DMS 273 (cell line): ENCODE data around the gene ELOVL6.
"Not testable (repeated sequence)": the region's sequence is repeated elsewhere in the genome, so short reads cannot be mapped to it uniquely, and the experiment has no call there.

ENCODE experiments used
- DNase-seq: peaks from one replicate; lab custom pipeline; 2025; ENCODE audit not compliant: unreplicated experiment; lab: John Stamatoyannopoulos, UW

Gene ELOVL6

DNA sequence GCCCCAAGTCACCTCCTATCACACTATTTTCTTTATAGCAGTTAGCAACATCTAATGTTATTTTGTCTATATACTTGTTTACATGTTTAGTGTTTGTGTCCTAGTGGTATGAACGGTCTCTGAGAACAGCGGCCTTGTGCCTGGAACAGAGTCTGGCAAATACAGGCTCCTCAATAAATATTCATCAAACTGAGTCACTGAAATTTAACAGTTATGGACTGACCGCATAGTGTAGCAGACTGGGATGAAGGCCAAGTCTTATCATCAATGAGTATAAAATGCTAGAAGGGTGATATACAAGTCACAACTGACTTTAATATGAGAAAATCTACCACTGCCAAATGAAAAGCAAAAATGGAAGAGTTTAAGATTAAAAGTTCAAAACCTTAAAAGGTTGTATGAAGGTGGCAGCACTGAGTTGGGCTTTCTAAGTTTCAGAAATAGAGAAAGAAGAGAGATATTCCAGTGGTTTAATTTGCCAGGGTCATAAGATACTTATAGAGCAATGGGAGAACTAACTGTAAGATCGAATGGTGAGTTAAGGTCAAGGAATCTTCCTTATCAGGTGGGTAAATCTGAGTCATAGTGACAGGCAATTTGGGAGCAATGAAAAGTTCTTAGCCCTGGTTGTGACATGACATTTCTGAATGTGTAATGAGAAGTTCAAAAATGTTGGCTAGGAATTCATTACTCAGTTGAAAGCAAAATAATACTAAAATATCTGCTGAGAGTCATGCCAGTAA lies 34.9 kb downstream of the ELOVL6 start:
- DNase-seq = no peak

DNA sequence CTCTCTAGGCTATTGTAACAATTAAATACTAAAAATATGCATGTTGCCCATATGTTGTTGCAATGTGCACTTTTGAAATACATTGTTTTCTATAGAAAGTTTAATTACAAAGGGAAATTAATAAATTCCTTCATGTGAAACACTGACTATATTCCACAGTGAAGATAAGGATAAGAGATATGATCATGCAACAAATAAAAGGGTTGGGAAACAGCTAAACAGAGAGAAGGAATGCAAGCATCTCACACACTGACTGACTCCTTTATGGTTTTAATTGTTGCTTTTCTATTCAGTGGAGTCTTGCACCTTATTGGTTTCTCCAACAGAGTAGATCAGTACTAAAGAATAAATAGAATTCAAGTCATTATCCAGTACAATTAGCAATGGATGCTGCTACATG lies 37.8 kb downstream of the ELOVL6 start:
- no peak for DNase-seq

DNA sequence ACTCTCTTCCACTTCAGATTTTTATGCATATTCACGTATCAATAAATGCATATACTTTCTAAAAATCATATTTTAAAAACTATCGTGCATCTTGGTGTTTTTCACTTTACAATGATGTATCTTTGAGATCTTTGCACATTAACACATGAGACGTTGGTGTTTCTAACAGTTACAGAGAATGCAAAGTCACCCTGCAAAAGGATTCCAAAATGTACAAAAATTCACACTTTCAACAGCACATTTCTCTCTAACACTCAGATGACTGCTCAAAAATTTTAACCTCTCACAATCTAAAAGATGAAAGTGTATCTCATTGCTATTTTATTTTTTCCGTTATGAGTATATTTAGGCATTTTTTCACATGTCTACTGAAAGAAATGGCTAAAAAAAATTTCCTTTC lies 38.9 kb downstream of the ELOVL6 start:
- DNase-seq = no peak

DNA sequence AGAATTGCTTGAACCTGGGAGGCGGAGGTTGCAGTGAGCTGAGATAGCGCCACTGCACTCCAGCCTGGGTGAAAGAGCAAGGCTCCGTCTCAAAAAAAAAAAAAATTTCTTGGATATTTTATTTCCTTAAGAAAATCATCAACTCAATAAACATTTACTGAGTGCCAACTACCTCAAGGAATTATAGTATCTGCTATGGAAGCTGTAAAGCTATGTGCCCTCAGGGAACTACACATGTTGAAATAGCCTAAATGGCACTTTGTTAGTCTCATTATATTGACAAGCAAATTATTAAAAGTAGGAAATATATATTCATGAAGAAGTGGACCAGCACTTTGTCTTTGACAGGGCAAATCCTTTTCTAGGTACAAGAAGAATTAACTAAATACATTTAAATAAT lies 40.8 kb downstream of the ELOVL6 start:
- DNase-seq = no peak

- not testable (repeated sequence) for DNase-seq
These were observed 41.2 kb downstream of the ELOVL6 start for GRCh38 chr4:110157166-110157565.

DNA sequence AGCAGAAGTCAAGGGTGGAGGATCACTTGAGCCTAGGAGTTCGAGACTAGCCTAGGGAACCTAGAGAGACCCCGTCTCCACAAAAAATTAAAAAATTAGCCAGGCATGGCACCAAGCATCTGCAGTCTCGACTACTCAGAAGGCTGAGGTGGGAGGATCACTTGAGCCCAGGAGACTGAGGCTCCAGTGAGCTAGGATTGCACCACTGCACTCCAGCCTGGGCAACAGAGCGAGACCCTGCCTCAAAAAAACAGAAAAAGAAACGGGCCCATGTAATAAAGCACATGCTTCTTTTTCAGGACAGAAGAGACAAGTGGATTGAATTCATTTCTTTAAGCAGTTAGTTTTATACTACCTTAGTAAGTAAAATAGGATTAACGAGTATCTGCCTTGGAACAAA lies 42.0 kb downstream of the ELOVL6 start:
- DNase-seq = no peak

DNA sequence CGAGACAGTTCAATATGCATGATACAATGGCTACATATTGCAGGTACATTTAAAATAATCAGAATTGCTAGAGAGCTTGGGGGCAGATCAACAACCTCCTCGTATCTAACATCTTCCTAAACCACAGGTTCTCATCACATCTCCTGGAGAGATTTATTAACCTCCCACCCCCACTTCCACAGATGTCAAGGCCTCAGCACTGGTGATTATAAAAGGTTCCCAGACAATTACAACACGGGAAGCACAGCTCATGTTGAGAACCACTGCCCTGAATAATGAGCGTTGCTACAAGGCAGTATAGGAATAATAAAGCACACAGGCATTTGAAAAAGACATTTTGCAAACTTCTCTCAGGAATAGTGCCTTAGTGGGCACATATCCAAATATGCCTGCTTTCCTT lies 42.8 kb downstream of the ELOVL6 start:
- DNase-seq = peak; percentile 14

GRCh38 chr4:110154582-110154981 lies 43.8 kb downstream of the ELOVL6 start:
- no peak for DNase-seq

- DNase-seq = no peak
These were observed 46.0 kb downstream of the ELOVL6 start for GRCh38 chr4:110152386-110152785.

- no peak for DNase-seq
These were observed 49.3 kb downstream of the ELOVL6 start for GRCh38 chr4:110149089-110149488.

DNA sequence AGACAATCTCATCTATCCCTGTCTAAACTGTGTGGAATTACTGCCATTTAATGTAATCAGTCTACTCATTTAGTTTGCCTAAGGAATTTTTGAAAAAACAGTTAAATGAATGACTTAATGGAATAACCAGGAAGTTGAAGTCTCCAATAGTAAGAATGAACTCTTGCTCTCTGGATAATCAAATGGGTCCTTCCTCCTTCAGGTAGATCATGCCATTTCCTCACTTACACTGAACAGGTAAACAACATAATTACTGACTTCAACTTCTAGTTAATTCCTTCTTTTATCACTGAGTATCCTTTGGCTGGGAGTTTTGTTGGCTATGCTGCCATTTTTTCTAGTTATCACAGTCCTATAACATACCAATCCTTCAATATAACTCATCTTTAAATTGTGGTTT lies 56.0 kb downstream of the ELOVL6 start:
- no peak for DNase-seq

DNA sequence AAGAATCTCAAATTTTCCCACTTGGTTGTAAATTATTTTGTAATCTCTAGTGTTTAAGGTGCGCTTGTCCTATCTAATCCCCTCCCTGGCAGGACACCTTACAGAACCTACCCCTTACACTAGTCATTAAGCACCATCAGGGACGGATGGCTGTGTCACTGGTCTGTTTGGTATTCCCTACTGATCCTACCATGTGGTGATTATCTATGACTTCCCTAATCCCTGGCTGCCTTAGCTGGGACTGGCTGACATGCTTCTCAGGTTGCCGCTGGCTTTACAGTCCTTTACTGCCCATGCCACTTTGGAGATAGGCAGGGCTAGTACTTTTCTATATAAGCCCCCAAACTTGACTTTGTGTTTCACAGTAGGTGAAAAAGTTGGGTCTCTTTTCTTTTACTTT lies 58.6 kb downstream of the ELOVL6 start:
- DNase-seq = no peak

GRCh38 chr4:110139111-110139510 lies 59.3 kb downstream of the ELOVL6 start:
- no peak for DNase-seq

- DNase-seq = no peak
These were observed 59.9 kb downstream of the ELOVL6 start for GRCh38 chr4:110138551-110138950.

DNA sequence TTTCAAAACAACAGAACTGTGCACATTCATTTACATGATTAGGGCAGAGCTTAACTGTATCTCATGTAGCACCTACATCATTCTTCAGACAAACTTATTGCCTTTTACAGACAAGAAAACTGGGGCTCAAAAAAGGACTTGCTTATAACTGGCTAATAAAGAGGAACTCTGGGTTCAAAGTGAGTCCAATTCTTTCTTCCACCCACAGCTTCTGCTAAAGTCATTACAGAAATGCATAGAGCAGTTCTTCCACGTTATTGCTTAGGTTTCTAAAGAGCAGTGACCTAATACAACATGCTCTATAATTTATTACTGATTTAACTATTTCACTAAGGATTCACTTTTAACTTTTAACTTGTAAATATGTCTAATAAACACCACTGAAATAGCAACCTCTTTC lies 60.6 kb downstream of the ELOVL6 start:
- no peak for DNase-seq

- DNase-seq = no peak
These were observed 62.9 kb downstream of the ELOVL6 start for GRCh38 chr4:110135523-110135922.

DNA sequence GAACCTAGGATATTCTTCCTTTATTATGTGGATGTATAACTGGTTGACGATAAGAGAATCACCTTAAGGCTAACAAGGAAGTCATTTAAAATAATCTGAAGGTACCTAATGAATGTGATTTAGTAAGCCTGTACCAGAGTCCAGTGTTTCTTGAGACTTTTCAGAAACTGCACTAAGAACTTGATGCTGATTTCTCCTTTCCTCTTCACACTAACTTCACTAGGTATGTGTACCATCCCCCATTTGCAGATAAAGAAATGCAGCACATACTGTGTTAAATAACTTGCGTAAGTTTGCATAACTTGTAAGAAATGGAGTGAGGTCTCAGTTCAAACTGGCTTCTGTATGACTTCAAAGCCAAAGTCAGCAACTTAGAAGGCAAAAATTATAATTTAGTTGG lies 63.3 kb downstream of the ELOVL6 start:
- DNase-seq = no peak

DNA sequence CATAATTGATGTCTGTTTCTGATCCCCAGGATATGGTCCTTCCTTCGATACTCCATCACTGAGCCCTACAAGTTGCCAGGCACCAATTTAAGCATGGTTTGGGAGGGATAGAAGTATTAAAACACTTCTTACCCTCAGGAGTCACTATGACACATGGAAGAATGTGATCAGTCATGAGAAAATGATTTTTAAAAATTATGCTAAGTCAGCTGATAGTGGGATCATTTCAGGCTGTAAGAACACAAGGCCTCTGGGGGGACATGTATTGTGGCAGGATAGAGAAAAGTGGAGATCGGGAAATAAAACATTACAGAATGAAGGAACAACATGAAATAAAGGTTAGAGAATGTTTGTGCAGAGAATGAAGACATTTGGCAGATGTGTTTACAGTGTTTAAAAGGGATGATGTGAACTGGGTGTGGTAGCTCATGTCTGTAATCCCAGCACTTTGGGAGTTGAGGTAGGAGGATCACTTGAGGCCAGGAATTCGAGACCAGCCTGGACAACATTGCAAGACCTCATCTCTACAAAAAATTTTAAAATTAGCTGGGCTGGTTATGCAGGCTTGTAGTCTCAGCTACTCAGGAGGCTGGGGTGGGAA lies 64.0 kb downstream of the ELOVL6 start:
- no peak for DNase-seq

GRCh38 chr4:110132816-110133719 lies 65.3 kb downstream of the ELOVL6 start:
- DNase-seq = no peak

DNA sequence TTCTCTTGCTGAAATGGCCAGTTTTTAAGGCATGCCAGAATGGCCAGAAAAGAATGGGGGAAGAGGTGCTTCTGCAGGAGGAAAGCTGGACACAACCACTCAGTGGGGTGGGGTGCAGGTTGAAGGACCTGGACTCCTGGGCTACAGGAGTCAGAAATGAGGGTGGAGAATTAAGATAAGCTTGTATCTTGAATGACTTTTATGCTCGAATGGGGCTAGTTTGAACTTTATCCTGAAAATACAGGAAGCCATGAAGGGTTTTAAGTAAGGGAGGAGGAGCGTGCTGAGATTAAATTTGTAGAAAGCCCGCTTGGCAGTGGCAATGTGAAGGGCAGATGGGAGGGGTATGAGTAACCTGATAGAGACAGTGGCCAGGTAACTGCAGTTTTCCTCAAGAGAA lies 66.5 kb downstream of the ELOVL6 start:
- DNase-seq = no peak

DNA sequence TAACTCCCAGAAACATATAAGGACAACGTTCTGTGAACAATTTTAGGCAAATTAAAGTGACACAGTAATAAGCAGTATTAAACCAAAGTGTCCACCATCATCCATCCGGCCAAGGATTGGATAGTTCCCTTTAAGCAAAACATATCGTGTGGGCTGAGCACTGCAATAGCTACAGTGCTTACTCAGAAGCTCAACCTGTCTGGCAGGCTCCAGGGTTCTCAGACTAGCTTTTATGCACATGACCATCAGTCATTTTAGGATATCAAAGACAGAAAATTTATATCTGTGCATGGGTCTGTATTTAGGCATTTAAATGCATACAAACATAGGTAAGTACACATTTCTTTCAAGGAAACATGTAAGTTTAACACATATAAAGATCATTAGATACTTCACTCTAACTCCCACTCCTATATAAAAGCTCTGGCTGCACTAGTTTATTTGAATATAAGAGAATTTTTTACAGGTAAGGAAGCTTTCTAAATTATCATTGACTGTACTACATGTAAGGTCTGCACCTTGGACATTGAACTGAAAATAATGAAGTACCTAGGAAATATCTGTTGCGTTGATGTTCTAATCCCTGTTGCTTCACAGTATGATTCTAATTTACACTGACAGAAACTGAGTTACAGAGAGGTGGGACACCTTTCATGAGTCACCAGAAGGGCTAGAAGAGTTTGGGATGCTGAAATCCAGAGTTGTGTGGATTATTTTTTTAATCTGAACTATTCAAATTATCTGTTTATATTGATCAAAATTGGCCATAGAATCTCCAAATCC lies 67.6 kb downstream of the ELOVL6 start:
- DNase-seq = no peak
